Measurements from ENCODE around the gene MED27.

The MED27 gene

DNA sequence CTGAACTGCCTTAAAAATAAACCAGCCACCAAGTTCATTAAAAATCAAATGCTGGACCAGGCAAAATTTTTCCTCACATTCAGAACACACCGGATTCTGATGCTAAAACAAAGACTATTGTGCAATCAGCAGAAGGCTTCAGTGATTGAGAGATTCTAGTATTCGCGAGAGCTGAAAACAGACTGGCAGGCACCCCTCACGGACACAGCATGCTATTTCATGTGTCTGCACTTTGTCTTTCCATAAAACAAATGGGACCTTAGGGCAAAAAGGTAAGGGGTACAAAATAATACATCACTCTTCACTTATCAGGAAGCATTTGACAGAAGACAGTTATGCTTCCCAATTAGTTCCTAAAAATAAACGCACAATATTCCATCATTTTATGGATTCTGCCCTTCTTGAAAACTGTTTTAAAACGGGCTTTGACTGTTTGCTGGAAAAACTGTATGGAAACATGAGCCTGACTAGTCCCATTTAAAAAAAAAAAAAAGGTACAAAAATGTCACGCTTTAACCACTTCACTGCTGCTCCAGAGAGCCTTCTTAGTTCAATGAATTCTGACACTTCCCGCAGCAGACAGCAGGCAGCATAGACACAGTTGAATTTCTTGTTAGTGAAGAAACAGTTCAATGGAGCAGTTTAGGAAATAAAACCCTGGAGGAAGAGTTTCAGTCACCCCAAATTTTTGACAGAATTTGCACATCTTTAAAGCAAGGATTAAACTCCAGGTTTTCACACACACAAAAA lies 99.2 kb downstream of the MED27 start:
- DNase-seq: no peak
- H3K23ac ChIP-seq (ENCODE audit: low read length): no peak overlapping the region
- no peak overlapping the region for H4K8ac ChIP-seq (ENCODE audit: low read depth, low read length)
- H3K4me1 ChIP-seq (ENCODE audit: control insufficient read depth in 1 of 2, insufficient read depth in 2 of 2, low read length in 2 of 2): peaks cover 18 to 29% of the 10 kb centered on the region in 2 experiments
- H4K12ac ChIP-seq (ENCODE audit: low read depth, low read length): no peak overlapping the region
- H2AFZ ChIP-seq (ENCODE audit: insufficient read depth, low read length, poor library complexity): no peak overlapping the region
- H3K18ac ChIP-seq (ENCODE audit: low read length): no peak overlapping the region
- H4K91ac ChIP-seq (ENCODE audit: low read depth, low read length): no peak overlapping the region
- no peak overlapping the region for H3K4me3 ChIP-seq (ENCODE audit: low read depth, low read length)
- no CpG with 5 or more reads among the region's 8 CpGs for WGBS (ENCODE audit: extremely low coverage, insufficient coverage, insufficient read length)
- H3K27me3 ChIP-seq (ENCODE audit: insufficient read depth, low read length): no peaks in the 10 kb centered on the region
- no peak overlapping the region for H3K4ac ChIP-seq (ENCODE audit: low read depth, low read length)
- H3K27ac ChIP-seq (ENCODE audit: low read depth, low read length): peak overlapping the region; percentile 33
- H2BK120ac ChIP-seq (ENCODE audit: insufficient read depth, low read length, poor library complexity): no peak overlapping the region
- H3K9me3 ChIP-seq (ENCODE audit: insufficient read depth, low read depth, low read length): no peaks in the 10 kb centered on the region
- H3K79me2 ChIP-seq (ENCODE audit: control insufficient read depth, insufficient read depth, low read length, poor library complexity): peaks cover 4% of the 10 kb centered on the region
- no peak overlapping the region for H3K9ac ChIP-seq (ENCODE audit: low read length)
- H2AK5ac ChIP-seq (ENCODE audit: low read length): no peak overlapping the region
- no peak overlapping the region for H2BK12ac ChIP-seq (ENCODE audit: low read length)
- no peak overlapping the region for H3K14ac ChIP-seq (ENCODE audit: low read length)
- no peaks in the 10 kb centered on the region for H3K36me3 ChIP-seq (ENCODE audit: control insufficient read depth in 1 of 2, insufficient read depth in 2 of 2, low read length in 2 of 2)
- no peak overlapping the region for H3K4me2 ChIP-seq (ENCODE audit: low read length)
- peaks cover 18% of the 10 kb centered on the region for H3K79me1 ChIP-seq (ENCODE audit: low read length)
- H2BK5ac ChIP-seq (ENCODE audit: low read depth, low read length, poor library complexity): no peak overlapping the region

DNA sequence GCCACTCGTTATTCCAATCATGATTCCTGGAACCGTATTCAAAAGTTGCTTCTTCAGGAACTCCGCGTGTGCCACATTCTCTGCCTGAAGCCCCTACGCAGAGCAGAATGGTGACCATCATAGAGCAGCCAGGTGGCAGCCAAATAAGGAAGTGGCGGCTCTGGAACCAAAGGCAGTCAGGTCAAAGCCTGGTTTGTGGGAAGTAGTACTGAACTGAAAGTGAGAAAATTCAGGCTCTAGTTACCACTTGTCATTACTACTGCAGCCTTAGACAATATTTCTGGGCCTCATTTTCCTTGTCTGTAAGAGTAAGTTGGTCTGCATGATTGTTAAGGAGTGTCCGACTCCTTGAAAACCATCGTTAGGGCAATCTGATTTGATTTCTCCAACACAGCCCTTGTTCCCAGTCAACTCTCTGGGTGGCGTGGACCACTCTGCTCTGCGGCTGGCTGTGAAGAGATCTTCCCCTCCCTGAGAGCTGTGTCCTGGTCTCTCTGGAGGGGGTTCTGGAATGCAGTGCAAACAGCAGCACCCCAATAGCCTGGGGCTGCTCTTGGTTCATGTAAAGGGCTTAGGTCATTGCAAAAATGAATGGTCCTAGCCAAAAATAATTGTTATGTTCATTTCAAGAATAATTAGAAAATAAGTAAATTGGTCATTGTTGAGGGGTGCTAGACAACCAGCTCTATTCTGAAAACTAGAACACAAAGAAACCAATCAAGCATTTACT lies 102.4 kb downstream of the MED27 start:
- no peak for DNase-seq
- peaks cover 19 to 32% of the 10 kb centered on the region in 2 experiments for H3K4me1 ChIP-seq (ENCODE audit: control insufficient read depth in 1 of 2, insufficient read depth in 2 of 2, low read length in 2 of 2)
- no CpG with 5 or more reads among the region's 10 CpGs for WGBS (ENCODE audit: extremely low coverage, insufficient coverage, insufficient read length)

DNA sequence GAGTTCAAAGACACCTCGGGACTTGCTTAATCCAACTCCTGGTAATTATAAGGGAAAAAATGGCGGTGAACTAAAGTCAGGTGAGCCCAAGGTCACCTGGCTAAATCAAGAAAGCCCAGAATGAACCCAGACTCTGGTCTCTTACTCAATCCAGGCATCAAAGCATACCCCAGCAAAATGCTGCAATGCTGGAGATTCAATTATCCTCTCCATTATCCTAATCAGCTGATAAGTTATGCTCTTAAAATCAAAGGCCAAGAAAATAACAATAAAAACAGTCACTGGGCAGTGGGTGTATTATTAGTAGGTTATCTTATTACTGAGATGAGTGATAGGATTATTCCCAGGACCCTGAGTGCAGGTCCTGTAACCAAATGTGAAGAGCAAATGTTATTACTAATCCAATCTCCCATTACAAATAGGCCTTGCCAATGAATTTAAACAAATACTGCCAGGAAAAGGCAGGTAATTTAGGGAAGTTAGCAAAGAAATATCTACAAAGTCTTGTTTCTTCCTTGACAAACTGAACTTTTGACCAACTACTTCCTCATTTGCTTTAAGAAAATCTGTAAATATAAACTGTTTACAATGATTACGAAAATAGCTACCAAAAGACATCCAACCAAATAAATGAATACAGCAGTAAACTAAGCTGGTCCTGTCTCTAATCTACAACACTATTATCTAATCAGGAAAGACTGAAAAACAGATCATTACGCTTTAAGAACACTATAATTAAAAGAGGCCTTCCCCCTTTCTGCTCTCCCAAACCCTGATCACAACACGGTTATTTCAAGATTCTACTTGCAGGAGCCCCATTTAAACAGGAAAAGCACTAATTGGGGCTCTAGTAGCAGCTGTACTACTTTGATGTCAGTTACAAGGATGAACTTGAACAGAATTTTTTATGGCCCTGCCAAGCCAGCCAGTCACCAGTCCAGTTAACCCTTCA lies 103.2 kb downstream of the MED27 start:
- H3K4me2 ChIP-seq (ENCODE audit: low read length): no peak overlapping the region
- peak overlapping the region; percentile 41 for H2BK12ac ChIP-seq (ENCODE audit: low read length)
- no peak overlapping the region for H2AK5ac ChIP-seq (ENCODE audit: low read length)
- H3K23ac ChIP-seq (ENCODE audit: low read length): no peak overlapping the region
- H2AFZ ChIP-seq (ENCODE audit: insufficient read depth, low read length, poor library complexity): no peak overlapping the region
- DNase-seq: no peak
- H3K27ac ChIP-seq (ENCODE audit: low read depth, low read length): no peak overlapping the region
- no peaks in the 10 kb centered on the region for H3K27me3 ChIP-seq (ENCODE audit: insufficient read depth, low read length)
- H3K18ac ChIP-seq (ENCODE audit: low read length): peak overlapping the region; percentile 31
- H3K4me1 ChIP-seq (ENCODE audit: control insufficient read depth in 1 of 2, insufficient read depth in 2 of 2, low read length in 2 of 2): peaks cover 16 to 25% of the 10 kb centered on the region in 2 experiments
- H4K12ac ChIP-seq (ENCODE audit: low read depth, low read length): no peak overlapping the region
- H3K4me3 ChIP-seq (ENCODE audit: low read depth, low read length): no peak overlapping the region
- H4K8ac ChIP-seq (ENCODE audit: low read depth, low read length): no peak overlapping the region
- peaks cover 17% of the 10 kb centered on the region for H3K79me1 ChIP-seq (ENCODE audit: low read length)
- H2BK5ac ChIP-seq (ENCODE audit: low read depth, low read length, poor library complexity): no peak overlapping the region
- no peak overlapping the region for H3K14ac ChIP-seq (ENCODE audit: low read length)
- H2BK120ac ChIP-seq (ENCODE audit: insufficient read depth, low read length, poor library complexity): peak overlapping the region; percentile 39
- no peaks in the 10 kb centered on the region for H3K36me3 ChIP-seq (ENCODE audit: control insufficient read depth in 1 of 2, insufficient read depth in 2 of 2, low read length in 2 of 2)
- H3K9ac ChIP-seq (ENCODE audit: low read length): no peak overlapping the region
- no peaks in the 10 kb centered on the region for H3K9me3 ChIP-seq (ENCODE audit: insufficient read depth, low read depth, low read length)
- WGBS (ENCODE audit: extremely low coverage, insufficient coverage, insufficient read length): no CpG with 5 or more reads among the region's 5 CpGs
- peaks cover 4% of the 10 kb centered on the region for H3K79me2 ChIP-seq (ENCODE audit: control insufficient read depth, insufficient read depth, low read length, poor library complexity)
- H4K91ac ChIP-seq (ENCODE audit: low read depth, low read length): peak overlapping the region; percentile 90
- H3K4ac ChIP-seq (ENCODE audit: low read depth, low read length): no peak overlapping the region

More for the DNA sequence above, 102.4 kb downstream of the MED27 start:
- no peaks in the 10 kb centered on the region for H3K36me3 ChIP-seq (ENCODE audit: control insufficient read depth in 1 of 2, insufficient read depth in 2 of 2, low read length in 2 of 2)
- peak overlapping the region; percentile 54 for H2BK5ac ChIP-seq (ENCODE audit: low read depth, low read length, poor library complexity)
- peak overlapping the region; percentile 56 for H2AK5ac ChIP-seq (ENCODE audit: low read length)
- no peak overlapping the region for H3K4ac ChIP-seq (ENCODE audit: low read depth, low read length)
- H4K12ac ChIP-seq (ENCODE audit: low read depth, low read length): no peak overlapping the region
- H3K79me2 ChIP-seq (ENCODE audit: control insufficient read depth, insufficient read depth, low read length, poor library complexity): peaks cover 4% of the 10 kb centered on the region
- H3K4me3 ChIP-seq (ENCODE audit: low read depth, low read length): no peak overlapping the region
- H3K14ac ChIP-seq (ENCODE audit: low read length): peak overlapping the region; percentile 48
- no peaks in the 10 kb centered on the region for H3K9me3 ChIP-seq (ENCODE audit: insufficient read depth, low read depth, low read length)
- peak overlapping the region; percentile 39 for H2BK120ac ChIP-seq (ENCODE audit: insufficient read depth, low read length, poor library complexity)
- H2BK12ac ChIP-seq (ENCODE audit: low read length): peak overlapping the region; percentile 87
- peak overlapping the region; percentile 68 for H3K18ac ChIP-seq (ENCODE audit: low read length)
- peak overlapping the region; percentile 90 for H4K91ac ChIP-seq (ENCODE audit: low read depth, low read length)
- no peak overlapping the region for H3K9ac ChIP-seq (ENCODE audit: low read length)
- no peaks in the 10 kb centered on the region for H3K27me3 ChIP-seq (ENCODE audit: insufficient read depth, low read length)
- no peak overlapping the region for H3K23ac ChIP-seq (ENCODE audit: low read length)
- no peak overlapping the region for H3K4me2 ChIP-seq (ENCODE audit: low read length)
- H4K8ac ChIP-seq (ENCODE audit: low read depth, low read length): peak overlapping the region; percentile 62
- H3K27ac ChIP-seq (ENCODE audit: low read depth, low read length): no peak overlapping the region
- no peak overlapping the region for H2AFZ ChIP-seq (ENCODE audit: insufficient read depth, low read length, poor library complexity)
- peaks cover 18% of the 10 kb centered on the region for H3K79me1 ChIP-seq (ENCODE audit: low read length)

DNA sequence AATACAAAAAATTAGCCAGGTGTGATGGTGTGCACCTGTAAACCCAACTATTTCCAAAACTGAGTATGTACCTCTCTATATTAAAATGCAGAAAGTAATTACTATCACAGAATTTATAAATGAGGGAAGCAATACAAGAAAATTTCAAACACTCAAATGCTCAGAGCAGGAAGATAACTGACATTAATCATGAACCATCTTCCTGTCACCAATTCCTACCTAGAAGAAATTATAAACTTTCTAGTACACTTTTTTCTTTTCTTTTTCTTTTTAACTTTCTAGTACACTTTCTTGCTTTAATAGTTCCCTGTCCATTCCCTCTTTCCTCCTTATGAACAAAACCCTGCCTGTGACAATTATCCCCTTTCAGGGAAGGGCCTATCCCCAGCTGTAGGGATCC lies 106.8 kb downstream of the MED27 start:
- H2BK5ac ChIP-seq (ENCODE audit: low read depth, low read length, poor library complexity): no peak overlapping the region
- H3K4me2 ChIP-seq (ENCODE audit: low read length): no peak overlapping the region
- H3K9me3 ChIP-seq (ENCODE audit: insufficient read depth, low read depth, low read length): no peaks in the 10 kb centered on the region
- peaks cover 8% of the 10 kb centered on the region for H3K79me2 ChIP-seq (ENCODE audit: control insufficient read depth, insufficient read depth, low read length, poor library complexity)
- no peak overlapping the region for H4K12ac ChIP-seq (ENCODE audit: low read depth, low read length)
- H3K18ac ChIP-seq (ENCODE audit: low read length): no peak overlapping the region
- no peaks in the 10 kb centered on the region for H3K36me3 ChIP-seq (ENCODE audit: control insufficient read depth in 1 of 2, insufficient read depth in 2 of 2, low read length in 2 of 2)
- peaks cover 23 to 32% of the 10 kb centered on the region in 2 experiments for H3K4me1 ChIP-seq (ENCODE audit: control insufficient read depth in 1 of 2, insufficient read depth in 2 of 2, low read length in 2 of 2)
- no peak overlapping the region for H2AK5ac ChIP-seq (ENCODE audit: low read length)
- H4K91ac ChIP-seq (ENCODE audit: low read depth, low read length): peak overlapping the region; percentile 45
- peak overlapping the region; percentile 50 for H2BK120ac ChIP-seq (ENCODE audit: insufficient read depth, low read length, poor library complexity)
- no peak overlapping the region for H2AFZ ChIP-seq (ENCODE audit: insufficient read depth, low read length, poor library complexity)
- H3K27ac ChIP-seq (ENCODE audit: low read depth, low read length): no peak overlapping the region
- peak overlapping the region; percentile 72 for H3K14ac ChIP-seq (ENCODE audit: low read length)
- H3K4me3 ChIP-seq (ENCODE audit: low read depth, low read length): no peak overlapping the region
- peaks cover 24% of the 10 kb centered on the region for H3K79me1 ChIP-seq (ENCODE audit: low read length)
- H3K23ac ChIP-seq (ENCODE audit: low read length): no peak overlapping the region
- no peak overlapping the region for H3K4ac ChIP-seq (ENCODE audit: low read depth, low read length)
- H2BK12ac ChIP-seq (ENCODE audit: low read length): no peak overlapping the region
- no peak overlapping the region for H3K9ac ChIP-seq (ENCODE audit: low read length)
- H4K8ac ChIP-seq (ENCODE audit: low read depth, low read length): no peak overlapping the region
- DNase-seq: no peak
- no peaks in the 10 kb centered on the region for H3K27me3 ChIP-seq (ENCODE audit: insufficient read depth, low read length)

All from trophoblast cell (in vitro differentiated cells and primary cell).